NCI-H187 treated with DMSO at 0.1 percent for 48 hours (cell line): ENCODE measurements around the gene SAFB2.

Experiments used
- DNase-seq: peaks from one replicate; lab custom pipeline; 2025; lab: John Stamatoyannopoulos, UW

SAFB2 gene

DNA sequence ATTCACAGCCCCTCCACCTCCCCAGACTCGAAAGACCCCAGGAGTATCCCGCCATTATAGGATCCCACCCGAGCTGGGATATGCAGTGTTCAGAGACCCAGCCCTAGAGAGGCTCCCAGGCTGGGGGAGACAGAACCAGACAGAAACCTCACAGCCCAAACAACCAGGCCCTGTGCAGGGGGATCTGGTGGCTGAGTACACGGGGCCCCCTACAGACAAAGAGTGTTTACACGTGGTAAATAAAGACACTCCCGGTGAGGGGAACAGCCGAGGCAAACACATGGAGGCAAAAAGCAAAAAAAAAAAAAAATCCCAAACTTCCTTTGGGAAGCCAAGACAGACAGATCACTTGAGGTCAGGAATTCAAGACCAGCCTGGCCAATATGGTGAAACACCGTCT lies 79.9 kb downstream of the SAFB2 start:
- DNase-seq: no peak

GRCh38 chr19:5541456-5541855 lies 81.1 kb downstream of the SAFB2 start:
- no peak for DNase-seq

DNA sequence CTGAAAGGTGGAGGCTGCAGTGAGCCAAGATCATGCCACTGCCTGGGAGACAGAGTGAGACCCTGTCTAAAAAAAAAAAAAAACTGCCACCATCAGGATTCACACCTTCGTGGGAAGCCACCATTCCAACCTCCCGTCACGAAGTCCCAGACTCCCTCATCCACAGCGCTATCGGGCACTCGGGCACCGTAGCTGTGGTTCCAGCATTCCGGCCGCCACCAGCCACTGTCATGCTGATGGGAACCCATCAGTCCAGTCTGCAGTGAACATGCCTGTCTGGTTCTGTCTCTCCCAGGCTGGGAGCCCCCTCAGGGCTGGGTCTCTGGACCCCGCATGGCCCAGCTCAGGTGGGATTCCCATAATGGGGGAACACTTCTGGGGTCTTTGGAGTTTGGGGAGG lies 82.4 kb downstream of the SAFB2 start:
- no peak for DNase-seq

DNA sequence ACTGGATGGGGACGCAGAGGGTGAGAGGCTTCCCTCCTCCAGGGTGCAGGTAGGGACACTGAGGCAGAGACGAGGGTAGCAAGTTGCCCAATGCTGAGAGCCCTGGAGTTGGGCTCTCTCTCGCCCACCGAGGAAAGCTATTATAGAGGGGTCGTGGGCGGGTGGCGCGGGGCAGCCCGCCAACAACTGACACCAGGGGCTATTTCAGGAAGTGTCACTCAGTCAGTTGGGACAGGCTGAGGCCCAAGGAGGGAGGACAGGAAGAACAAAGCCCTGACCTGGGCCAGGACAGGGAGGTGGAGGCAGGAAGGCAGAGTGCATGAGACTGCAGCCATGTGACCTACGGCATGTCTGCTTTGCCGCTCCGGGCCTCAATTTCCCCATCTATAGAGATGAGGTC lies 84.7 kb downstream of the SAFB2 start:
- DNase-seq: no peak
